Gastroesophageal sphincter (tissue), 4 donors: ENCODE data around the gene IMMP2L. TPM values are rescaled to one million over a fixed set of nuclear protein-coding genes. Genes with fewer than 3 reads are reported as not detected.

Experiments used
- ATAC-seq: fragments of 150-250 bp; one replicate; pipeline ENCODE4 v1.9.1; 2016; ENCODE audit warnings: mild to moderate bottlenecking, moderate library complexity
- H3K27ac ChIP-seq, 4 donors: fragments of 200-600 bp; sonication (generic) in 3 of 4; 1 replicate in 3 of 4; 2 replicates in 1 of 4; pipeline ENCODE4 v1.5.1; 2016 to 2019
- H3K27me3 ChIP-seq: fragments of 200-600 bp; sonication (generic); one replicate; pipeline ENCODE4 v1.5.1; 2019
- H3K36me3 ChIP-seq, 2 donors: fragments of 200-600 bp; sonication (generic); one replicate each; pipeline ENCODE4 v1.5.1; 2019; ENCODE audit warnings: control low read depth in 1 of 2
- H3K4me1 ChIP-seq, 3 donors: fragments of 200-600 bp; sonication (generic); 1 replicate in 2 of 3; 2 replicates in 1 of 3; pipeline ENCODE4 v1.5.1; 2016 to 2019; ENCODE audit warnings: control low read depth in 2 of 3
- H3K4me3 ChIP-seq, 2 donors: fragments of 200-600 bp; sonication (generic); one replicate each; pipeline ENCODE4 v1.5.1; 2019; ENCODE audit warnings: mild to moderate bottlenecking in 1 of 2, moderate library complexity in 1 of 2
- H3K9me3 ChIP-seq, 3 donors: fragments of 200-600 bp; sonication (generic); one replicate each; pipeline ENCODE4 v1.5.1; 2017 to 2019; ENCODE audit warnings: control low read depth in 2 of 3
- EP300 ChIP-seq: sonication (generic); formaldehyde crosslinking; IDR thresholded peaks from one replicate; pipeline ENCODE4 v1.6.1; 2017; ENCODE audit warnings: antibody characterized with exemption, mild to moderate bottlenecking
- POLR2A ChIP-seq, 2 donors: fragments of 450-650 bp; IDR thresholded peaks; one replicate each; pipeline ENCODE4 v1.6.1; 2017; ENCODE audit warnings: antibody characterized with exemption in 2 of 2, mild to moderate bottlenecking in 2 of 2, moderate library complexity in 1 of 2
- POLR2AphosphoS5 ChIP-seq: sonication (generic); formaldehyde crosslinking; IDR thresholded peaks from one replicate; pipeline ENCODE4 v1.6.1; 2017; ENCODE audit warnings: antibody characterized with exemption
- WGBS, 2 donors: methylation state at CpG; one replicate each; pipeline ENCODE4 v1.1.5; 2018; ENCODE audit warnings: low coverage in 1 of 2; 5-methylcytosine and 5-hydroxymethylcytosine counted together
- total RNA-seq, 4 donors: library from RNA; depleted of rRNA; stranded (reverse); fragments of >200 nt; gene quantifications; one replicate each; pipeline ENCODE4 v1.1.0, GENCODE V29; 2016
- TF ChIP-seq, protein P1 (sequence below), 4 experiments: fragments of 200-600 bp in 2 of 4; fragments of 450-650 bp in 2 of 4; sonication (generic) in 1 of 4; IDR thresholded peaks; one replicate each; pipeline ENCODE4 v1.5.1; 2017 to 2019; ENCODE audit warnings: antibody characterized with exemption in 4 of 4, mild to moderate bottlenecking in 2 of 4, moderate library complexity in 2 of 4

The IMMP2L gene
- total RNA-seq, 4 donors from 2014 or later = 13.6 to 38.5 (median 30.1) TPM

DNA sequence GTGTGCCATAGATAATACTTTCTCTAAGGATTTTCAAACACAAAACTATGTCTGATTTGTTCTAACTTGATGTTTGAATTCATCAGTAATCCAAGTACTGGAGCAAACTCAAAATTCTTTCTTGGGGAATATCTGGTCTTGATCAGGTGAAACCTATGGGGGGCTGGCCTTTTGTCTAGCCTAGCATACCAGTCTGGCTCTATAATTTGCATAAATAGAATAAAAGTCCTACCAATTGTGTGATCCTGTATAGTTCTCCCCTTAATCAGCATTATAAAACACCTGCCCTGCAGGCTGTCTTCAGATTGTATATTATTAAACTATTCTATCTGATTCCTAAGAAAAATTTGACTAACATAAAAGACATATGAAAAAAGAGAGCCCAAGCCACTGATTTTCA is 705.2 kb downstream of the IMMP2L start:
- Histone ChIP-seq H3K4me1 (no peaks in the 10 kb centered on the region), H3K27ac (no peak overlapping the region), H3K9me3 (no peaks in the 10 kb centered on the region), H3K4me3 (no peak overlapping the region), H3K27me3 (no peaks in the 10 kb centered on the region), H3K36me3 (no peaks in the 10 kb centered on the region)
- TF ChIP-seq POLR2AphosphoS5 (no peak), POLR2A (IDR thresholded peaks at IDR 0.05) (no peak), EP300 (no peak)
- TF ChIP-seq, protein P1, sequence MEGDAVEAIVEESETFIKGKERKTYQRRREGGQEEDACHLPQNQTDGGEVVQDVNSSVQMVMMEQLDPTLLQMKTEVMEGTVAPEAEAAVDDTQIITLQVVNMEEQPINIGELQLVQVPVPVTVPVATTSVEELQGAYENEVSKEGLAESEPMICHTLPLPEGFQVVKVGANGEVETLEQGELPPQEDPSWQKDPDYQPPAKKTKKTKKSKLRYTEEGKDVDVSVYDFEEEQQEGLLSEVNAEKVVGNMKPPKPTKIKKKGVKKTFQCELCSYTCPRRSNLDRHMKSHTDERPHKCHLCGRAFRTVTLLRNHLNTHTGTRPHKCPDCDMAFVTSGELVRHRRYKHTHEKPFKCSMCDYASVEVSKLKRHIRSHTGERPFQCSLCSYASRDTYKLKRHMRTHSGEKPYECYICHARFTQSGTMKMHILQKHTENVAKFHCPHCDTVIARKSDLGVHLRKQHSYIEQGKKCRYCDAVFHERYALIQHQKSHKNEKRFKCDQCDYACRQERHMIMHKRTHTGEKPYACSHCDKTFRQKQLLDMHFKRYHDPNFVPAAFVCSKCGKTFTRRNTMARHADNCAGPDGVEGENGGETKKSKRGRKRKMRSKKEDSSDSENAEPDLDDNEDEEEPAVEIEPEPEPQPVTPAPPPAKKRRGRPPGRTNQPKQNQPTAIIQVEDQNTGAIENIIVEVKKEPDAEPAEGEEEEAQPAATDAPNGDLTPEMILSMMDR (IDR thresholded peaks at IDR 0.05) = no peak
- ATAC-seq = no peak

DNA sequence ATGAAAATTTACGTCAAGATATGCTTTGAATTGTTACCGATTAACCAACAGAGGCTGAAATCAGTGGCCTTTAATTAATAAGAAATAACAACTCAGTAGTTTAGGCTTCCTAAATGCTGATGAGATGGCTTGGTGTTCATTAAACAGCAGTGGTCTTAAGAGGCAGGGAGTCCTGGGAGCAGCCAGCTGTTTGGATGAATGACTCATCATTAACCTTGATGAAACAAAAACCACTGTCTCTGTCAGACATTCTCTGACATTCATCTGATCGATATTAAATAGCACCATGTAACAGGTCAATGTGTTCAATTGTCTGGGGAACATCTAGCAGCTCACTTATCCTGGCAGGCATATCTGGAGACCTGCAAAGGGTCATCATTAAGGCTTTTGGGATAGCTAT is 705.6 kb downstream of the IMMP2L start:
- no peak for ATAC-seq
- no peaks in the 10 kb centered on the region for H3K9me3 ChIP-seq
- no peak for TF ChIP-seq POLR2AphosphoS5
- TF ChIP-seq POLR2A (IDR thresholded peaks at IDR 0.05) = no peak
- TF ChIP-seq EP300 = no peak
- TF ChIP-seq, protein P1 (IDR thresholded peaks at IDR 0.05) = no peak
- H3K36me3 ChIP-seq = no peaks in the 10 kb centered on the region
- no peak overlapping the region for H3K4me3 ChIP-seq
- no peaks in the 10 kb centered on the region for H3K27me3 ChIP-seq
- H3K4me1 ChIP-seq = no peaks in the 10 kb centered on the region
- 83 to 87% methylated on average over 3 of the region's 3 CpGs for WGBS, 2 donors
- H3K27ac ChIP-seq = no peak overlapping the region

DNA sequence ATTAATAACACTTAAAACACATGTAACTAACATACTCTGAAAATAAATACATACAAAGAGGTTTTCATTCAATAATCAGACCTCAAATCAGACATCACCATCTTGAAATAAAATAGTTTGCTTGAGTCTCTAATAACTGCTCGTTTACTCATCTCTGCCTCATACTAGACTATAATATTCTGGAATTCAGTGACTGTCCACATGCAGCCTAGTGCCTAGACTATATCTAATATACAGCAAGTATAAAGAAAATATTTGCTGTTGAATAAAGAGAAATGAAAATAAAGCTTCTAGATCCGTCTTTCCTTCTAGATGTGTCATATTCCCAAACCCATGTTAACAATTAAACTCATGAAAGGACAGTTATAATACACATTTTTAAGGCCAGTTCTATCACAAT is 707.6 kb downstream of the IMMP2L start:
- TF ChIP-seq, protein P1 (IDR thresholded peaks at IDR 0.05) = no peak
- no peak for TF ChIP-seq POLR2A (IDR thresholded peaks at IDR 0.05)
- no peak for TF ChIP-seq EP300
- no peak for TF ChIP-seq POLR2AphosphoS5
- no peak for ATAC-seq
- no peaks in the 10 kb centered on the region for H3K4me1 ChIP-seq
- no peak overlapping the region for H3K4me3 ChIP-seq
- WGBS, 2 donors = 84 to 85% methylated on average over 2 of the region's 2 CpGs
- no peaks in the 10 kb centered on the region for H3K27me3 ChIP-seq
- no peaks in the 10 kb centered on the region for H3K9me3 ChIP-seq
- no peak overlapping the region for H3K27ac ChIP-seq
- no peaks in the 10 kb centered on the region for H3K36me3 ChIP-seq

DNA sequence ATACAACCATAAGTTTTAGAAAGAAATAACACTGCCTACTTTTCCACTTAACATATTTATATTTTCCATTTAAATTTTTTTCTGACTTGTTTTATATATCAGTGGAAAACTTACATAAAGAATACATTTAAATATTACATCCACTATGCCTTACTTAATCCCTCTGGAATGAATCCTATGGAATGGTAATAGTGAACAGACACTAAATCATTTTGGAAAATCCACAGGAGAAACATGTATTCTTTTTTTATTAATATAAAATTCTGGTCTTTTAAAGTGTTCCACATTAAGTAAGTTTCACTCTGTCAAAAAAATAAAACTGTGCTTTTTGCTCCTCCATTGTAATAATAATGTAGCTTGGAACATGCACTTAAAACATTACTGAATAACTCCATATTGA is 708.1 kb downstream of the IMMP2L start:
- TF ChIP-seq POLR2AphosphoS5 (no peak), POLR2A (IDR thresholded peaks at IDR 0.05) (no peak), EP300 (no peak)
- TF ChIP-seq, protein P1 (IDR thresholded peaks at IDR 0.05) = no peak
- Histone ChIP-seq H3K9me3 (no peaks in the 10 kb centered on the region), H3K27me3 (no peaks in the 10 kb centered on the region), H3K4me1 (no peaks in the 10 kb centered on the region), H3K36me3 (no peaks in the 10 kb centered on the region), H3K27ac (no peak overlapping the region), H3K4me3 (no peak overlapping the region)
- no peak for ATAC-seq

DNA sequence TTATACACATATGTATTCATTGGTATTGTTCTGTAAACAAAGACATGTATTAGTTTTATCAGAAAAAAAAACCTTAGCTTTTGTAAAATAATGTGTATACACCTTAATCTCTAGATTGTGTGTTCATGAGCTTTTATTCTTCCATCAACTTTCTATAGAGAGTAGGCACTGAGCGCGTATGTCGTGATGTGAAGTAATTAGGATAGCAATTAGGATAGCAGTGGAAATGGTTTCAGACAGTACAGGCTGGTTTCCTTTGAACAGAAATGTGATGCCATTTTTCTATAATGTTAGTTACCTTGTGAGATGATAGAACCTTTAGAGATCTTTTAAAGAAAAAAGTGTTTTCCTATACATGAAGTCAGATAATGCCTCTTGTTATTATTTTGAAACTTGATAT is 709.0 kb downstream of the IMMP2L start:
- no peak for ATAC-seq
- TF ChIP-seq POLR2A (IDR thresholded peaks at IDR 0.05) (no peak), POLR2AphosphoS5 (no peak), EP300 (no peak)
- TF ChIP-seq, protein P1 (IDR thresholded peaks at IDR 0.05) = no peak
- Histone ChIP-seq H3K36me3 (no peaks in the 10 kb centered on the region), H3K27me3 (no peaks in the 10 kb centered on the region), H3K4me1 (no peaks in the 10 kb centered on the region), H3K9me3 (no peaks in the 10 kb centered on the region), H3K27ac (no peak overlapping the region), H3K4me3 (no peak overlapping the region)
- WGBS, 2 donors = 79 to 83% methylated on average over 3 of the region's 3 CpGs
